H9 (cell line): Measurements from ENCODE around the gene ZNF358. TPM values are rescaled to one million over a fixed set of nuclear protein-coding genes. Genes with fewer than 3 reads are reported as not detected.

Experiments used
- DNase-seq: peaks from one replicate; pipeline ENCODE4 v3.0.0-alpha.2; 2017
- H2AFZ ChIP-seq: one replicate; pipeline ENCODE4 v1.6.1; 2013; ENCODE audit warnings: mild to moderate bottlenecking, low read length, control low read depth, moderate library complexity
- H2AK5ac ChIP-seq: 2 replicates; pipeline ENCODE4 v1.6.1; 2013; ENCODE audit warnings: low read length, control low read depth, mixed read lengths; ENCODE audit not compliant: insufficient read length
- H2BK120ac ChIP-seq: one replicate; pipeline ENCODE4 v1.6.1; 2013; ENCODE audit warnings: low read depth, mild to moderate bottlenecking, low read length, control low read depth, inconsistent platforms; ENCODE audit not compliant: poor library complexity, severe bottlenecking
- H2BK12ac ChIP-seq: 2 replicates; pipeline ENCODE4 v1.6.1; 2013; ENCODE audit warnings: low read length, control low read depth, mixed read lengths, low read depth; ENCODE audit not compliant: insufficient read length
- H2BK15ac ChIP-seq: 2 replicates; pipeline ENCODE4 v1.6.1; 2013; ENCODE audit warnings: low read depth, low read length, control low read depth
- H2BK20ac ChIP-seq: one replicate; pipeline ENCODE4 v1.6.1; 2013; ENCODE audit warnings: low read depth, mild to moderate bottlenecking, low read length, control low read depth, inconsistent platforms; ENCODE audit not compliant: poor library complexity, severe bottlenecking
- H2BK5ac ChIP-seq: 2 replicates; pipeline ENCODE4 v1.6.1; 2013; ENCODE audit warnings: low read length, control low read depth, mixed read lengths; ENCODE audit not compliant: insufficient read length
- H3K14ac ChIP-seq: 2 replicates; pipeline ENCODE4 v1.6.1; 2013; ENCODE audit warnings: low read length, control low read depth; ENCODE audit not compliant: insufficient read depth
- H3K18ac ChIP-seq: 2 replicates; pipeline ENCODE4 v1.6.1; 2013; ENCODE audit warnings: low read depth, mild to moderate bottlenecking, mixed read lengths, low read length, control low read depth; ENCODE audit not compliant: insufficient read length
- H3K23ac ChIP-seq: 2 replicates; pipeline ENCODE4 v1.6.1; 2013; ENCODE audit warnings: low read length, control low read depth, mixed read lengths, low read depth; ENCODE audit not compliant: insufficient read length
- H3K23me2 ChIP-seq: 2 replicates; pipeline ENCODE4 v1.6.1; 2013; ENCODE audit warnings: low read depth, mild to moderate bottlenecking, mixed read lengths, low read length, control low read depth; ENCODE audit not compliant: insufficient read length, poor library complexity, severe bottlenecking
- H3K27ac ChIP-seq: 2 replicates; pipeline ENCODE4 v1.5.1; 2013; ENCODE audit warnings: low read length, control low read depth, mixed read lengths, low read depth; ENCODE audit not compliant: insufficient read length
- H3K27me3 ChIP-seq: 2 replicates; pipeline ENCODE4 v1.6.1; 2013; ENCODE audit warnings: low read length, control low read depth, inconsistent platforms; ENCODE audit not compliant: insufficient read depth
- H3K4ac ChIP-seq: 2 replicates; pipeline ENCODE4 v1.6.1; 2013; ENCODE audit warnings: low read depth, mild to moderate bottlenecking, control low read depth, inconsistent platforms, low read length, moderate library complexity
- H3K4me1 ChIP-seq: 2 replicates; pipeline ENCODE4 v1.6.1; 2013; ENCODE audit warnings: low read length, control low read depth, inconsistent platforms; ENCODE audit not compliant: insufficient read depth
- H3K4me2 ChIP-seq: 2 replicates; pipeline ENCODE4 v1.6.1; 2013; ENCODE audit warnings: low read length, control low read depth, mixed read lengths; ENCODE audit not compliant: insufficient read length, insufficient read depth
- H3K56ac ChIP-seq: 2 replicates; pipeline ENCODE4 v1.6.1; 2013; ENCODE audit warnings: low read depth, mild to moderate bottlenecking, mixed read lengths, low read length, control low read depth; ENCODE audit not compliant: insufficient read length
- H3K79me1 ChIP-seq: 2 replicates; pipeline ENCODE4 v1.6.1; 2013; ENCODE audit warnings: low read depth, mild to moderate bottlenecking, moderate library complexity, low read length, control low read depth, inconsistent platforms; ENCODE audit not compliant: insufficient read depth, poor library complexity, severe bottlenecking
- H3K79me2 ChIP-seq: 2 replicates; pipeline ENCODE4 v1.6.1; 2013; ENCODE audit warnings: low read length, control low read depth, inconsistent platforms; ENCODE audit not compliant: insufficient read depth
- H3K9ac ChIP-seq: 2 replicates; pipeline ENCODE4 v1.6.1; 2013; ENCODE audit warnings: low read length, control low read depth, mixed read lengths; ENCODE audit not compliant: insufficient read length; ENCODE audit errors: extremely low read depth
- H3K9me3 ChIP-seq: one replicate; pipeline ENCODE4 v1.6.1; 2013; ENCODE audit warnings: low read depth, low read length, inconsistent platforms; ENCODE audit not compliant: control insufficient read depth
- H3T11ph ChIP-seq: one replicate; pipeline ENCODE4 v1.6.1; 2013; ENCODE audit warnings: mild to moderate bottlenecking, low read length, control low read depth, inconsistent platforms
- H4K20me1 ChIP-seq: one replicate; pipeline ENCODE4 v1.6.1; 2013; ENCODE audit not compliant: control insufficient read depth, insufficient read length, insufficient read depth
- H4K5ac ChIP-seq: 2 replicates; pipeline ENCODE4 v1.6.1; 2013; ENCODE audit warnings: low read depth, mild to moderate bottlenecking, mixed read lengths, low read length, control low read depth; ENCODE audit not compliant: insufficient read length
- H4K8ac ChIP-seq: replicated peaks from 2 replicates; pipeline ENCODE4 v1.6.1; 2013; ENCODE audit warnings: low read length, control low read depth, mixed read lengths, low read depth; ENCODE audit not compliant: insufficient read length
- H4K91ac ChIP-seq: 2 replicates; pipeline ENCODE4 v1.6.1; 2013; ENCODE audit warnings: low read depth, mild to moderate bottlenecking, moderate library complexity, mixed read lengths, low read length, control low read depth; ENCODE audit not compliant: insufficient read length
- H3K27ac Mint-ChIP-seq, 3 experiments: 2 replicates in 2 of 3; 3 replicates in 1 of 3; pipeline ENCODE4 v1.8.0; 2020 to 2021; ENCODE audit warnings: mixed read lengths in 3 of 3, mild to moderate bottlenecking in 1 of 3, moderate library complexity in 1 of 3
- H3K27me3 Mint-ChIP-seq: 2 replicates; pipeline ENCODE4 v1.8.0; 2021; ENCODE audit warnings: low read depth, mild to moderate bottlenecking, moderate library complexity, mixed read lengths
- H3K36me3 Mint-ChIP-seq, 3 experiments: 2 replicates in 2 of 3; 3 replicates in 1 of 3; pipeline ENCODE4 v1.8.0; 2020 to 2021; ENCODE audit warnings: low read depth in 3 of 3, mixed read lengths in 3 of 3; ENCODE audit not compliant: insufficient read depth in 1 of 3
- H3K4me1 Mint-ChIP-seq, 2 experiments: 2 replicates each; pipeline ENCODE4 v1.8.0; 2020; ENCODE audit warnings: mixed read lengths in 2 of 2
- H3K4me3 Mint-ChIP-seq, 2 experiments: 2 replicates in 1 of 2; 3 replicates in 1 of 2; pipeline ENCODE4 v1.8.0; 2020 to 2021; ENCODE audit warnings: mild to moderate bottlenecking in 2 of 2, mixed read lengths in 2 of 2, moderate library complexity in 1 of 2
- H3K9me3 Mint-ChIP-seq, 2 experiments: 2 replicates in 1 of 2; 3 replicates in 1 of 2; pipeline ENCODE4 v1.8.0; 2020; ENCODE audit warnings: mild to moderate bottlenecking in 2 of 2, mixed read lengths in 2 of 2, moderate library complexity in 1 of 2
- CTCF ChIP-seq: fragments of 200-600 bp; sonication (generic); conservative IDR thresholded peaks from 3 replicates; pipeline ENCODE4 v1.8.0; 2021; ENCODE audit warnings: antibody characterized with exemption, mild to moderate bottlenecking
- WGBS: extraction: QIAGEN DNeasy Blood & Tissue Kit; methylation state at CpG from one replicate; pipeline ENCODE4 v1.1.7; 2013; ENCODE audit warnings: missing lambda C conversion rate, low lambda C conversion rate, mixed read lengths; ENCODE audit not compliant: insufficient read length; ENCODE audit errors: extremely low coverage; 5-methylcytosine and 5-hydroxymethylcytosine counted together
- total RNA-seq: library from RNA; stranded (reverse); gene quantifications from 2 replicates; pipeline ENCODE4 v1.2.1, GENCODE V29; 2021

Gene ZNF358
- total RNA-seq, 1 experiment from 2014 or later = 40.5 TPM

GRCh38 chr19:7480222-7480969 lies 35.5 kb upstream of the ZNF358 start:
- Histone ChIP-seq H2BK120ac (no peak overlapping the region), H3K4me2 (no peak overlapping the region), H4K20me1 (no peaks in the 10 kb centered on the region), H3K79me1 (no peaks in the 10 kb centered on the region), H2BK20ac (no peak overlapping the region), H3K9me3 (no peaks in the 10 kb centered on the region), H2AFZ (no peak overlapping the region), H3K4me1 (no peaks in the 10 kb centered on the region; the same call in 1 of the 2 replicates), H3K23me2 (peaks cover 4% of the 10 kb centered on the region), H3K9ac (no peak overlapping the region), H3K79me2 (no peaks in the 10 kb centered on the region), H4K91ac (no peak overlapping the region), H3K56ac (no peak overlapping the region), H3K14ac (no peak overlapping the region; the same call in 1 of the 2 replicates), H3K4ac (no peak overlapping the region), H3K23ac (no peak overlapping the region), H4K5ac (no peak overlapping the region), H4K8ac (no peak overlapping the region), H3K18ac (no peak overlapping the region), H3K27me3 (no peaks in the 10 kb centered on the region), H2BK5ac (no peak overlapping the region), H3T11ph (no peak overlapping the region), H2BK12ac (no peak overlapping the region), H3K27ac (no peak overlapping the region), H2BK15ac (no peak overlapping the region), H2AK5ac (no peak overlapping the region)
- Mint-ChIP-seq H3K4me3 (no peak overlapping the region), H3K27me3 (no peaks in the 10 kb centered on the region), H3K27ac (peak overlapping the region in 1 of 3 experiments; percentile 84; a peak in 4 of 7 replicates), H3K9me3 (no peaks in the 10 kb centered on the region), H3K36me3 (no peaks in the 10 kb centered on the region), H3K4me1 (peaks cover 14 to 24% of the 10 kb centered on the region in 2 experiments)
- no peak for DNase-seq
- no peak for TF ChIP-seq CTCF
- no CpG with 5 or more reads among the region's 11 CpGs for WGBS
